ENCODE data around the gene EPHA8. TPM values are rescaled to one million over a fixed set of nuclear protein-coding genes. Genes with fewer than 3 reads are reported as not detected.

EPHA8 gene
- total RNA-seq, 1 donor, result not detected

DNA sequence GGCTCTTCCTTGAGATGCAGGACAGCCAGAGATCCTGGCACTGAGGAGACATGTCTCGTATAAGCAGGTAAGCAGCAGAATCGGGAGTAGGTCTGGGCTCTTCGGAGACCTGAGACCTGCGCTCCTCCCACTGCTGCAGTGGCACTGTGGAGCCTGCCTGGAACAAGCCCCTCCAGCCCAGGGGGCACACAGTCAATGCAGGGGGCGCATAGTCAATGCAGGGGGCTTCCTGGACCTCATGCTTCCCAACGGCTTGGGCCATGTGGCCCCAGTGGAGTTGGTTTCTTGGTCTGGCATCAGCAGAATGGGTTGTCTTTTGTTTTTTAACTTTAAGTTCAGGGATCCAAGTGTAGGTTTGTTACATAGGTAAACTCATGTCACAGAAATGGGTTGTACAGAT, 27.9 kb upstream of the EPHA8 start:
- DNase-seq (ENCODE audit: low read depth in 2 of 3, low spot score in 2 of 3), result no peak

DNA sequence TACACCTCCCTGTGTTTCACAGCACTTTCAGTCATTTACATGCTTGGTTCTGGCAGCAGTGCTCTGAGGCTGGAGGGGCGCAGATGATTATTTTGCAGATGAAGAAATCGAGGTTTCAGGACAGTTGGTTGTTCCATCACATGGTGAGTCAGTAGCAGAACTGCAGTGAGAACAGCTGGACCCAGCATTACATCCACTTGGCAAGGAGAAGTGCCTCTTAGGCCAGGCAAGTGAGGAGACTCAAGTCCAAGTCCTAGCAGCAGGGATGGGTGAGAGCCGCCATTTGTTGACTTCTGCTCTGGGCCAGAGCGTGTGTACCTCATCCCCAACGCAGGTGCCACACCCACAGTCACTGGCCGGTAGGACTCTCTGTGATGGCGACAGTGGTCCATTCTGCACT, 26.8 kb upstream of the EPHA8 start:
- DNase-seq (ENCODE audit: low read depth in 2 of 3, low spot score in 2 of 3), result no peak

DNA sequence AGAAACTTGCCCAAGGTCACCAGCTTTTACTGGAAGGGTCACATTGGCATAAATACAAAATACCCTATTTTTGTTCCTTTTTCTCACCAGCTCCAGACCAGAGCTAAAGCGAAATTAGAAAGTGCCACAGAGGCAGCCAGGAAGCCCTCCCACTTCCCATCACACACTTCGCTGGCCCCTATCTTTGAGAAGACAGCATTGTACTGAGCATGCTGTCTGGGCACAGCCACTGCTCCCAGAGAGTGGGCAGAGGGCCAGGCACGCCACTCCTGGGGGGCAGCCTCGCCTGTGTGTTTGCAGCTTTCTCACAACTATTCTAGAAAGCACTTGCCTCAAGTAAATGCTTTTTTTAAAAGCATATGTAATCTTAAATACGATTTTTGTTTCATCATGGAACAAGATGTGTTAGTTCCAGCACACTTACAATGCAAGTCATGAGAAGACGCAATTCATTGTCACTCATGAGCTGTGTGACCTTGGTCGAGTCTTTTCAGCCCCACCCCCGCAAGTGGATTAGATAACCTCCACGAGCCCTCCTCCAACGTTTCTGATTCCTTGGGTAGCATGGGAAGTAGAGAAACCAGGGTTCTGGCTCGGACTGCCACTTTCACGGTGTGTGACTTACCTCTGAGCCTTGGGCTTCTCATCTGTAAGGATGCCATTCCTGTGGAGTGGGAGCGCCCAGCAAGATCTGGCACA, 25.7 kb upstream of the EPHA8 start:
- peak in 1 of 3 donors; percentile 3 for DNase-seq (ENCODE audit: low read depth in 2 of 3, low spot score in 2 of 3)

DNA sequence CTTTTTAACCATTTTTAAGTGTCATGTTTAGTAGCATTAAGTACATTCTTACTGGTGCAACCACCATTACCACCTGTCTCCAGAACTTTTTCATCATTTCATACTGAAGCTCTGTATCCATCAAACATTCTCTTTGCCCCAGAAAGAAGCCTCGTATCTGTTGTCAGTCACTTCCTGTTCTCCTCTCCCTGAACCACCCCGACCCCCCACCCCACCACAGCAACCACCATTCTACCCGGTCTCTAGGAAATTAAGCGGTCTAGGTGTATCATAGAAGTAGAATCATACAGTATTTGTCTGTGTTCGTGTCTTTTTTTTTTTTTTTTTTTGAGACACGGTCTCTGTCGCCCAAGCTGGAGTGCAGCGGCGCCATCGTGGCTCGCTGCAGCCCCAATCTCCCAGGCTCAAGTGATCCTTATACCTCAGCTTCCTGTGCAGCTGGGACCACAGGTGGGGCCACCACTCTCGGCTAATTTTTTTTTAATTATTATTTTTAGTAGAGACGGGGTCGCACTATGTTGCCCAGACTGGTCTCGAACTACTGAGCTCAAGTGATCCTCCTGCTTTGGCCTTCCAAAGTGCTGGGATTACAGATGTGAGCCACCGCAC, 23.7 kb upstream of the EPHA8 start:
- DNase-seq (ENCODE audit: low read depth in 2 of 3, low spot score in 2 of 3), result no peak

DNA sequence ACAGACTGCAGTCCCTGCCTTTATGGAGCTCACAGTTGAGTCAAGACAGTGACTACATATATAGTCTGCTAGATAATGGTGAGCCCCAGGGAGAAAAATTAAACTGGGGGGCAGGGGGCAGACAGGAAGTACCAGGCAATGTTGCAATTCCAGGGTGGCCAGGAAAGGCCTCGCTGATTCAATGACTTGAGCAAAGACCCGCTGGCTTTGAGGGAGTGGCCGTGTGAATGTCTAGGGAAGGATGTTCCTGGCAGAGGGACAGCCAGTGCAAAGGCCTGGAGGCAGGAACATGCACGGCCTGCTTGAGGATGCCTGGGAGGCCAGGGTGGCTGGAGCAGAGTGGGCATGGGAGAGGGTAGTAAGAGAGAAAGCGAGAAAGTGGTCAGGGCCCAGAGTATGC, 23.0 kb upstream of the EPHA8 start:
- no peak for DNase-seq (ENCODE audit: low read depth in 2 of 3, low spot score in 2 of 3)

DNA sequence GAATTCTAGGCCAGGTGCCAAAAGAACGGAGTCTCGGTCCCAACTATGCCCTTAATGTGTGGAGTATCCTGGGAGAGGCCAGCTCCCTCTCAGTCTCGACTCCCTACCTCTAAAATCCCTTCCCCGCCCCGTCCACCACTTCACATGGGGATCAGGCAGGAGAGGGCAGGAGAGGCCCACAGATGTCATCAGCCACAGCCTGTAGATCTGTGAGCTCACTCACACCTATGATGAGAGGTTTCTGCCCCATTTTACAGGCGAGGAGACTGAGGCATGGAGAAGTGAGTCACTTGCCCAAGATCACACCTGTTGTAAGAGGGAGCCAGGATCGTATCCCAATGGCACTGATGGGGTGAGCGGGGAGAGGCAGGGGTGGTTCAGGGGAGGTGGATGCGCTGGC, 20.4 kb upstream of the EPHA8 start:
- no peak for DNase-seq (ENCODE audit: low read depth in 2 of 3, low spot score in 2 of 3)

DNA sequence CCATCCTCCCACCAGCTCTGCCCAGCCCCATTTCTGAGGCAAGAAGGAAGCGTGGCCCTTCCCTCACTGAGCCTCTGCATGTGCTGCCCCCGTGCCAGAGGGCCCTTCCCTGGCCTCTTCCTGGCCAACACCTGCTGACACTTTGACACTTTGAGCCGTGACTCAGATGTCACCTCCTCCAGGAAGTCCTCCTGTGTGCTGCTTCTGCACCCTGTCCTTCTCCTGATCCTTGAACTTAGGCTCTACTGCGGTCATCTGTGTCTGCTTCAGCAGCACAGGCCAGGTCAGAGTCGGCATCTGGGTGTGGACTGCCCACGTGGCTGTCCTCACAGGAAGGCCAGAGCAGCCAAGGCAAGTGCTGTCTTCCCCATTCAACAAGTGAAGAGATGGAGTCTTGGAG, 19.6 kb upstream of the EPHA8 start:
- DNase-seq (ENCODE audit: low read depth in 2 of 3, low spot score in 2 of 3), result no peak

DNA sequence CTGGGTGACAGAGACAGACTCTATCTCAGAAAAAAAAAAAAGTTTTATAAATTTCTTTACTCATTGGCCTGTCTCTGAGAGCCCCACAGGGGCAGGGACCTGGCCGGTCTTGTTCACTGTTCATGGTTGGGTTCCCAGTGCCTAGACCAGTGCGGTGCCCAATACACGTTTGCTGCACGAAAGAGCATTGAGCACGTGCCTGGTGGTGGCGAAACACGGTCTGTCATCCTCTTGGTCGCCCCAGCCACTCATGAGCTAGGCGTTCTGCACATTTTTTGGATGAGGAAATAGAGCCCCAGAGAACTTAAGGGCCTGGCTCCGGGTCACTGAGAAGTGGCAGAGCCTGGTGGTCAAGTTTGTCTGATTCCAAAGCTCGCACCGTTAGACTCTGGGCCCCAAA, 18.7 kb upstream of the EPHA8 start:
- DNase-seq (ENCODE audit: low read depth in 2 of 3, low spot score in 2 of 3), result no peak

DNA sequence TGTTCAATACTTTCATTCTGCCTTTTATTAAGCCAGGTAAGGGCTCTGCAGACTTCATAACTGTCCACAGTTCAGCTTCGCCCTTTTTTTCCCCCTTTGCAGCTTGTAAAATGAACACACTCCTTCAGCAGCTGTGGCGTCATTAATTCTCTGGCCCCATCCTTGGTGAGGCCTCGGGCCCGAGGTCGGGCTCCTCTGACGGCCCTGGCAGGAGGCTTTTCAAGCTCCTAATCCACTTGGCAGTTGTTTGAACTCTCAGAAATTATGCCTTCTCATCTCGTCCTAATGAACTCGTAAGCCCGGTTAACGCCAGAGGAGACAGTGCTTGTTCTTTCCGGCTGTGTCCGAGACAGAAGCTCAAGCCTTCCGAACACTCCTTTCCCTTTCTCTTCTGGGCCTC, 18.1 kb upstream of the EPHA8 start:
- no peak for DNase-seq (ENCODE audit: low read depth in 2 of 3, low spot score in 2 of 3)

DNA sequence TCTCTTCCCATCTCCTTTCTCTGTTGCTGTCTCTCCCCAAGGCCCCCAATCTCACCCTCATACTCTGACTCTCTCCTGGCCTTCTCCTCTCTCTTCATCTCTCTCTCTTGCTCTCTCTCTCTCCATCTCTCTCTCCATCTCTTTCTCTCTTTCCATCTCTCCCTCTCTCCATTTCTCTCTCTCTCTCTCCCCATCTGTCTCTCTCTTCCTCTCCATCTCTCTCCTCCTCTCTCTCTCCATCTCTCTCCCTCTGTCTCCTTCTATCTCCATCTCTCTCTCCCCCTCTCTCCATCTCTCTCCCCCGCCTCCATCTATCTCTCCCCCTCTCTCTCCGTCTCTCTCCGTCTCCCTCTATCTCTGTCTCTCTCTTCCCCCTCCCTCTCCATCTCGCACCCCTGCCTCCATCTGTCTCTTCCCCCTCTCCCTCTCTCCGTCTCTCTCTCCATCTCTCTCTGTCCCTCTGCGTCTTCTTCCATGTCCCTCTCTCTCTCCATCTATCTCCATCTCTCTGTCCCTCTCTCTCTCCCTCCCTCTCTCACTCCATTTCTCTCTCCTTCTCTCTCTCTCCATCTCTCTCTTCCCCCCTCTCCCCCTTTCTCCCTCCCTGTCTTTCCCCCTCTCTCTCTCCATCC, 16.0 kb upstream of the EPHA8 start:
- DNase-seq (ENCODE audit: low read depth in 2 of 3, low spot score in 2 of 3), result no peak

DNA sequence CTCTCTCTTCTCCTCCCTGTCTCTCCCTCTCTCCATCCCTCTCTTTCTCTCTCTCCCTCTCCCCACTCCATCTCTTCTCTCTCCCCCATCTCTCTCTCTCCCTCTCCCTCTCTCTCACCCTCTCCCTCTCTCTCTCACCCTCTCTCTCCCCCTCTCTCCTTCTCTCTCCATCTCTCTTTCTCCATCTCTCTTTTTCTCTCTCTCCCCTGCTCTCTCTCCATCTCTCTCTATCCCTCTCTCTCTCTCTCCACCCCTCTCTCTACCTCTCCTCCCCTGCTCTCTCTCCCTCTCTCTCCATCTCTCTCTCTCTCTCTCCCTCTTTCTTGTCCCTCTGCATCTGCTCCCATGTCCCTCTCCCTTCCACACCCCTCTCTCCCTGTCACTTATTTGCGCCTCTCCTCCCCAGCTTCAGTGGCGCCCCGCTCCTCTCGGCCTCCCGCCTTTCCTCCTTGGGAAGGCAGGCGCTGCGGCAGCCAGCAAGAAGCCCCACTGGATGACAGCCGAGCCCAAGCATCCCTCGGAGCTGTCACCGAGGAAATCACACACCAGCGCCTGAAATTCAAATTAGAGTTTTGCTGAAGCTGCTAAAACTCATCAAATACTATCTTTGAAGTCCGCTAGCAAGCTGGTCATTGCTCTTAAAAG, 15.3 kb upstream of the EPHA8 start:
- DNase-seq (ENCODE audit: low read depth in 2 of 3, low spot score in 2 of 3), result no peak

DNA sequence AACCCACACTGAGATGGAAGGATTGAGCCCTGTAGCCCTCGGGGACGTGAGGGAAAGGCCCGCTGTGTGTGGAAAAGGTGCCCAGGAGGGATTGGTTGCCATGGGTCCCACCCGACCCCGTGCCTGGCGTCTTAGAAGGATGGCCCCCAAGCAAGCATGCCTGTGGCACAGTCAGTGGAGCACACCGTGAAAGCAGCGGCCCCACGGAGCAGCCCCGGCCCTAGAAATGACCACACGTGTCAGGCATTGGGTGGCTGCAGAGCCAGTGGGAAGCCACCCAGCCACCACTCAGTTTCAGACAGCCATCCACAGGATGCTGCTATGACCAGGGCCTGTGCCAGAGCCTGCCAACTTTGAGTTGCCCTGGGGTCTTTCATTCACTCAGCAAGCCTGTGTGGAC, 13.3 kb upstream of the EPHA8 start:
- no peak for DNase-seq (ENCODE audit: low read depth in 2 of 3, low spot score in 2 of 3)

DNA sequence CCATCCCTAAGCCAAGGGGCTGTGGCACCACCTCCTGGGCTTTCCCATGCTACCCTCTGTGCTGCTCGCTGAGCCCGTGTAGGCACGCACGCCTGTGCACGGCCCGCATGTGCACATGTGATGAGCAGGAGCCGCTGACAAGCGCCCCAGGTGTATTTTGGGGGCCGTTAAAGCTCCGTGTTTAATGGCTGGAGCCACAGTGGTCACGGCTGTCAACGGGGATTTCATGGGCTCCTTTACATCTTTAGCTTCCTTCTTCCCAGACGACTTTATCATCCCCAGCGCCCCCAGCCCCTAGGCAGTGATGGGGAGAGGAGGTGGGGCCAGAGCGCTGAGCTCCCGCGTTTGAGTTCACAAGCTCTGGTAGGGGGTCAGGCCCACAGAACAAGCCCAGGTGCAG, 11.7 kb upstream of the EPHA8 start:
- no peak for DNase-seq (ENCODE audit: low read depth in 2 of 3, low spot score in 2 of 3)

DNA sequence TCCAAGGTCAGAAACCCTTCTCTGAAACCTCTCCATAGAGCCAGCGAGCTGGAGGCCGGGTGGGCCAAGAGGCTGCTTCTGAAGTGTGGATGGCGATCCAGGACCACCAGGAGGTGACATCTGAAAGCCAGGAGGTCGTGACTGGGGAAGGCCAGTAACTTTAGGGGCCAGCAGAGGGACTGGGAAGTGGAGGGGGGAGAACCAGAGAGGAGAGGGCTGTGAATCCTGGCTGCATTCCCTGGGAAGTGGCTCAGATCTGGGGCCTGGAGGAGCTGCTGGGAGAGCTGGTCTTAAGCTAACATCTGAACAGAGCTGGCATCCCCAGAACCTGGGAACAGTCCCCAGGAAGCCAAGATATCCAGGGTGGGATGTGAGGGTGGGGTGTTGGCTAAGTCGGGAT, 11.3 kb upstream of the EPHA8 start:
- DNase-seq (ENCODE audit: low read depth in 2 of 3, low spot score in 2 of 3), result no peak

DNA sequence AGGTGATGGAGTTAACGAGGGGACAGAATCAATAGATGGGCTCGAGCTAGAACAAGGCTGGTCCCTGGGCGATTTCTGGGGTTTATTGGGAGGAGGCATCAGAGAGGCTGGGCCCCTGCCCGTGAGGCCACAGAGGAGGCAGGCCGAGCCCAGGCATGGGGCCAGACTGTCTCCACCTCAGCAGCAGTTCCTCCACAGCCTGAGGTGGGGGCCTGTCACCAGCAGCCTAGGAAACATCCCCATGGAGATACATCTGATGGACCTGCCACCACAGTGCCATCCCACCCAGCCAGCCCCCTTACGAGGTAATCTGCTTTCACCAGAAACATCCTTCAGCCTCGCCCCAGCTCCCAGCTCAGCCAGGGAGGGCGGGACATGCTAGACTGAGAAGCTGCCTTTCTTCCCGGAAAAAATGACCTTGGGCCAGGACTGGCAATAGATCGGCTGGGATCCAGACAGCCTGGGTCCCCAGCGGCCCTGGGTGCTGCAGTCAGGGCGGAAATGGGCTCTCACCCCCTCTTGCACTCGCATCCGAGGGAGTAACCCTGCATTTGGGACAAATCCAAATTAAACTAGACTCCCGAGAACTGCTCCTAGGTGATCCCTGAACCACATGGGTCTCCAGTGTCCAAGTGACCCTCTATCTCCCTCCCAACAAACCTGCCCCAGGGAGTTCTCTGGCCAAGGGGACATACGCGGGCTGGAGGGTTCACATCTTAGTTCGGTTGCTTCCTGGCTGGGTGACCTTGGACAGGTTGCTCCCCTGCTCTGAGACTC, 10.0 kb upstream of the EPHA8 start:
- no peak for DNase-seq (ENCODE audit: low read depth in 2 of 3, low spot score in 2 of 3)

DNA sequence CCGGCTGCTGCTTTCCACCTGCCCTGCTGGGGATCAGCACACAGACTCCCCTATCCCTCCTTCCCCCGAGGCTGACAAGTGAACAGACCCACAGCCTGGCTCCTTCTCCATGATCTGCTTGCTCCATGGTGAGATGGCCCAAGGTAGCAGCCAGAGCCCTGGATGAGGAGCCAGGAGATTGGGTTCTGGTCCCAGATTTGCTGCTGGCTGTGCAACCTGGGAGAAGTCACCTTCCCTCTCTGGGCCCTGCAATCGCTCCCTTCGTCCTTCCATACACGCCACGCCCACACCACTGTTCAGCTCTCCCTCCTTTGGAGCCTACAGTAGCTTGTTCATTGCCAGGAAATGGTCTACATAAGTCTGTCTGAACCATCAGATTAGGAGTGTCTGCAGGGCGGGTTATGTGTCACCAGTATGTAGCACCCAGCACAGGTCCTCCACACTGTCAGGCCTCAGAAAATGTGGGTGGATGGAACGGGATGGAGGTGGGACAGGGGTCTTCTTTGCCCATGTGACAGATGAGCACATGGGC, 9.2 kb upstream of the EPHA8 start:
- no peak for DNase-seq (ENCODE audit: low read depth in 2 of 3, low spot score in 2 of 3)

DNA sequence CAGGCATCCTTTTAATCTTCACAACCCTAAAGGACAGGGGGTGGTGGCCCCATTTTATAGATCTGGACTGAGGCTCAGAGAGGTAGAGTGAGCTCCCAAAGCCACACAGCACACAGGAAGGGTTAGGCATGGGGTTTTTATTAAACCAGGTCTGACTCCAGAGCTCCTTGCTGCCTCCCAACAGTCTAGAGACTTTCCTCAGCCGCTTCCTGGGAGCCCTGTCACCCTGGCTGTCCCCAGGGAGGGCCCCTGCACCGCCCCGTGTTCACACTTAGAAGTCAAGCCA, 8.0 kb upstream of the EPHA8 start:
- DNase-seq (ENCODE audit: low read depth in 2 of 3, low spot score in 2 of 3), result no peak

DNA sequence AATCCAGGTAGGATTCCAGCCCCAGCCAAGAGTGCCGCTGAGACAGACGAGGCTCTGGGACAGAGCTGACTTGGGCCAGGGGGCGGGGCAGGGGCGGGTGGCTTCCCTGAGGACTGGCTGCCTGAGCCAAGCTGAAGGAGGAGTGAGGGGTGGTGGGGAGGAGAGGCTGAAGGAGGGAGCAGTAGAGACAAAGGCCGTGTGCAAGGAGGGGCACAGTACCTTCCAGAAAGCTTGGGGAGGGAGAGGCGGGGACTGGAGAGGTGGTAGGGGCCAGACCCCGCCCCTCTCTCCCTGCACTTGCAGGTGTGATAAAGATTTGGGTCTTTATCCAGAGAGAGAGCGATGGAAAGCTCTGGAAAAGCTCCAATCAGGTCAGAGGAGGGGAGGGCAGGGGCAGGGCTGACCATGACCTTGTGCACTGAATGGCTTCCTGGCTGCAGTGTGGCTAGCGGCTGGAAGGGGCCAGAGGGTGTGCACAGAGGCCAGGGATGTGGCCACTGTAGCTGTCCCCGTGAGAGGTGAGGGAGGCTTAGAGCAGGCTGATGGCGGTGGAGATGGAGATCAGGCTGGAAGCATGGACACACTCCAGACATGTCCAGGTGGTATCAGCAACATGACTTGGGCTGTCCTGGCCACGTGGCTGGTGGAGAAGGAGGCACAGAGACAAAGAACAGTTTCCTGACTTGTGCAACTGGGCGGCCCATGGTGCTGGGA, 6.7 kb upstream of the EPHA8 start:
- DNase-seq (ENCODE audit: low read depth in 2 of 3, low spot score in 2 of 3), result no peak

DNA sequence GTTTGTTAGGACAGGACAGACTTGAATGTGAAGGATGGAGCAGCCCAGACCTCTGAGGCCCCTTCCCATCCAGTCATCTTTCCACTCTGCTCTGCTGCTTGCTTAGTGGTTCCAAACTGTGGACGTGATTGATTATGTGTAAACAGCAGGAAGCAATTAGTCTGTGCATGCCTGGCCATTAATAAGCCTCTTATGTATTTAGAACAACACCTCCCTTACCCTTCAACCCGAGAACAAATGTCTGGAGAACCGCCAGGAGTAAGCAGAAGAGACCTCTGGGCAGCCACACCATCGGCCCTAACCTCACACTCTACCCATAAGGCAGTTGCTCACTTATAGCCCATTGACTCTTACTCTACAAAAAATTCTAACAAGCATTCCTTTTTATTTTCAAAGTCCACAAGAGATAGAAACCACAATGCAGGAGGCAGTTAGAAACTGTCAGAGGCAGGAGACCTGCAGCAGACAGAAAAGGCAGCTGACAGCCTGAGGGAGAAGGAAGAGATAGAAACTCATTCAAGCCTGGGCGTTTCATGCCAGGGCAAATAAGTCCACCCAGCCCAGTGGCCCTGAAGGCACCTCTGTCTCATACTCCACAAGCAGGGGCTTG, 5.8 kb upstream of the EPHA8 start:
- DNase-seq (ENCODE audit: low read depth in 2 of 3, low spot score in 2 of 3), result no peak

Measured in hematopoietic multipotent progenitor cell (in vitro differentiated cells).